Neural progenitor cell (in vitro differentiated cells): ENCODE results near the gene TBCCD1. TPM values are rescaled to one million over a fixed set of nuclear protein-coding genes. Genes with fewer than 3 reads are reported as not detected.

Experiments
- DNase-seq: peaks from one replicate; pipeline ENCODE4 v3.0.0-alpha.2; 2016; ENCODE audit warnings: low spot score
- H2AFZ ChIP-seq: fragments of 200-600 bp; sonication (generic); replicated peaks from 2 replicates; pipeline ENCODE4 v1.6.1; 2016; ENCODE audit warnings: antibody characterized with exemption
- H3F3A ChIP-seq: fragments of 200-600 bp; sonication (generic); 2 replicates; pipeline ENCODE4 v1.6.1; 2016; ENCODE audit warnings: antibody characterized with exemption, low read depth
- H3K27ac ChIP-seq: fragments of 200-600 bp; sonication (generic); 2 replicates; pipeline ENCODE4 v1.5.1; 2016; ENCODE audit warnings: mild to moderate bottlenecking
- H3K27me3 ChIP-seq: fragments of 200-600 bp; sonication (generic); 2 replicates; pipeline ENCODE4 v1.6.1; 2016; ENCODE audit warnings: mild to moderate bottlenecking, moderate library complexity
- H3K36me3 ChIP-seq: fragments of 200-600 bp; sonication (generic); 2 replicates; pipeline ENCODE4 v1.5.1; 2016
- H3K4me1 ChIP-seq: fragments of 200-600 bp; sonication (generic); 2 replicates; pipeline ENCODE4 v1.6.1; 2016; ENCODE audit warnings: mixed run types
- H3K4me2 ChIP-seq: fragments of 200-600 bp; sonication (generic); 2 replicates; pipeline ENCODE4 v1.6.1; 2016
- H3K4me3 ChIP-seq: fragments of 200-600 bp; sonication (generic); 2 replicates; pipeline ENCODE4 v1.5.1; 2016
- H3K79me2 ChIP-seq: fragments of 200-600 bp; sonication (generic); 2 replicates; pipeline ENCODE4 v1.6.1; 2016; ENCODE audit warnings: low read depth
- H3K9ac ChIP-seq: fragments of 200-600 bp; sonication (generic); 2 replicates; pipeline ENCODE4 v1.6.1; 2016
- H3K9me3 ChIP-seq: fragments of 200-600 bp; sonication (generic); 2 replicates; pipeline ENCODE4 v1.5.1; 2016; ENCODE audit warnings: low read depth
- H4K20me1 ChIP-seq: fragments of 200-600 bp; sonication (generic); 2 replicates; pipeline ENCODE4 v1.6.1; 2016; ENCODE audit warnings: low read depth
- H3K27ac Mint-ChIP-seq: 3 replicates; pipeline ENCODE4 v1.8.0; 2021; ENCODE audit warnings: mixed read lengths
- H3K27me3 Mint-ChIP-seq: 2 replicates; pipeline ENCODE4 v1.8.0; 2022; ENCODE audit warnings: low read depth, mild to moderate bottlenecking, inconsistent platforms, moderate library complexity, mixed read lengths; ENCODE audit not compliant: insufficient read depth
- H3K36me3 Mint-ChIP-seq: 3 replicates; pipeline ENCODE4 v1.8.0; 2021; ENCODE audit warnings: mixed read lengths
- H3K4me1 Mint-ChIP-seq: 3 replicates; pipeline ENCODE4 v1.8.0; 2021; ENCODE audit warnings: mixed read lengths
- H3K4me3 Mint-ChIP-seq: 3 replicates; pipeline ENCODE4 v1.8.0; 2021; ENCODE audit warnings: mild to moderate bottlenecking, moderate library complexity, mixed read lengths
- H3K9me3 Mint-ChIP-seq: 3 replicates; pipeline ENCODE4 v1.8.0; 2020; ENCODE audit warnings: mixed read lengths
- EZH2 ChIP-seq: fragments of 200-600 bp; sonication (generic); IDR thresholded peaks from 2 replicates; pipeline ENCODE4 v1.6.1; 2017; ENCODE audit warnings: antibody characterized with exemption, mild to moderate bottlenecking, moderate library complexity
- EZH2phosphoT487 ChIP-seq: fragments of 200-600 bp; sonication (generic); IDR thresholded peaks from 2 replicates; pipeline ENCODE4 v1.6.1; 2017; ENCODE audit warnings: antibody characterized with exemption
- total RNA-seq: library from RNA; depleted of rRNA; stranded (reverse); fragments of >200 nt; gene quantifications from 2 replicates; pipeline ENCODE4 v1.2.3, GENCODE V29; 2015; ENCODE audit warnings: low replicate concordance
- TF ChIP-seq, protein P1 (sequence below): fragments of 200-600 bp; sonication (generic); IDR thresholded peaks from 2 replicates; pipeline ENCODE4 v1.5.1; 2017; ENCODE audit warnings: antibody characterized with exemption, mild to moderate bottlenecking

TBCCD1 gene
- total RNA-seq, 1 donor from 2014 or later = 21.1 TPM

DNA sequence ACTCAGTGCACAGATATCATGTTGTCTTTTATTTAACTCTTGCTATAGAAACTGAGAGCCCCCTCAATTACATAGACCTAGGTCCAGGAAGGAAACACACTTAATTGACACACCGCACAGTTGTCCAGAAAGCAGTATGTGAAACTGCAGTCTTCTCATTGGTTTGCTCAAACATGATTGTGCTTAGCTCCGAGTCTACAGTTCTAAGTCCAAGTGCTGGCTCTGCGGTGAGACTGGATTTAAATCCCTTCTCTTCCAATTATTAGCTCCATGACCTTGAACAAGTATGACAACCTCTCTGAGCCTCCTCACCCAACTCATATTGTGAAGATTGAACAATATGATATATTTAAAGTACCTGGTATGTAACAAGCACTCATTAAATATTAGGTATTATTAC lies 26.7 kb upstream of the TBCCD1 start:
- no peaks in the 10 kb centered on the region for H3K36me3 Mint-ChIP-seq
- H3K9ac ChIP-seq = no peak overlapping the region
- H3K27me3 ChIP-seq = peaks cover 3% of the 10 kb centered on the region
- H3F3A ChIP-seq = no peaks in the 10 kb centered on the region
- no peak overlapping the region for H3K4me3 ChIP-seq
- H3K27ac ChIP-seq = no peak overlapping the region
- H3K27ac Mint-ChIP-seq = no peak overlapping the region
- H3K36me3 ChIP-seq = no peaks in the 10 kb centered on the region
- no peaks in the 10 kb centered on the region for H3K9me3 ChIP-seq
- DNase-seq = no peak
- no peaks in the 10 kb centered on the region for H4K20me1 ChIP-seq
- H3K4me3 Mint-ChIP-seq = no peak overlapping the region
- H3K27me3 Mint-ChIP-seq = no peaks in the 10 kb centered on the region
- no peaks in the 10 kb centered on the region for H3K9me3 Mint-ChIP-seq
- H2AFZ ChIP-seq = no peak overlapping the region
- H3K4me2 ChIP-seq = no peak overlapping the region
- H3K4me1 Mint-ChIP-seq = peaks cover 5% of the 10 kb centered on the region
- TF ChIP-seq, protein P1, sequence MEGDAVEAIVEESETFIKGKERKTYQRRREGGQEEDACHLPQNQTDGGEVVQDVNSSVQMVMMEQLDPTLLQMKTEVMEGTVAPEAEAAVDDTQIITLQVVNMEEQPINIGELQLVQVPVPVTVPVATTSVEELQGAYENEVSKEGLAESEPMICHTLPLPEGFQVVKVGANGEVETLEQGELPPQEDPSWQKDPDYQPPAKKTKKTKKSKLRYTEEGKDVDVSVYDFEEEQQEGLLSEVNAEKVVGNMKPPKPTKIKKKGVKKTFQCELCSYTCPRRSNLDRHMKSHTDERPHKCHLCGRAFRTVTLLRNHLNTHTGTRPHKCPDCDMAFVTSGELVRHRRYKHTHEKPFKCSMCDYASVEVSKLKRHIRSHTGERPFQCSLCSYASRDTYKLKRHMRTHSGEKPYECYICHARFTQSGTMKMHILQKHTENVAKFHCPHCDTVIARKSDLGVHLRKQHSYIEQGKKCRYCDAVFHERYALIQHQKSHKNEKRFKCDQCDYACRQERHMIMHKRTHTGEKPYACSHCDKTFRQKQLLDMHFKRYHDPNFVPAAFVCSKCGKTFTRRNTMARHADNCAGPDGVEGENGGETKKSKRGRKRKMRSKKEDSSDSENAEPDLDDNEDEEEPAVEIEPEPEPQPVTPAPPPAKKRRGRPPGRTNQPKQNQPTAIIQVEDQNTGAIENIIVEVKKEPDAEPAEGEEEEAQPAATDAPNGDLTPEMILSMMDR = no peak
- TF ChIP-seq EZH2phosphoT487 (no peak), EZH2 (no peak)
- no peaks in the 10 kb centered on the region for H3K79me2 ChIP-seq
- H3K4me1 ChIP-seq = no peaks in the 10 kb centered on the region

- Histone ChIP-seq H3K27ac (no peak overlapping the region), H3K4me1 (no peaks in the 10 kb centered on the region), H2AFZ (no peak overlapping the region), H3K9me3 (no peaks in the 10 kb centered on the region), H4K20me1 (no peaks in the 10 kb centered on the region), H3K4me3 (no peak overlapping the region), H3K4me2 (no peak overlapping the region), H3K27me3 (peaks cover 3% of the 10 kb centered on the region), H3K79me2 (no peaks in the 10 kb centered on the region), H3F3A (no peaks in the 10 kb centered on the region), H3K9ac (no peak overlapping the region), H3K36me3 (no peaks in the 10 kb centered on the region)
- TF ChIP-seq EZH2 = no peak
- TF ChIP-seq, protein P1 = no peak
- no peak for TF ChIP-seq EZH2phosphoT487
- no peak overlapping the region for H3K27ac Mint-ChIP-seq
- no peak for DNase-seq
- H3K27me3 Mint-ChIP-seq = no peaks in the 10 kb centered on the region
- H3K9me3 Mint-ChIP-seq = no peaks in the 10 kb centered on the region
- H3K4me1 Mint-ChIP-seq = peaks cover 5% of the 10 kb centered on the region
- no peaks in the 10 kb centered on the region for H3K36me3 Mint-ChIP-seq
- H3K4me3 Mint-ChIP-seq = no peak overlapping the region
Observed at GRCh38 chr3:186592682-186593081, 25.5 kb upstream of the TBCCD1 start.

GRCh38 chr3:186590580-186591295 lies 23.6 kb upstream of the TBCCD1 start:
- no peaks in the 10 kb centered on the region for H3K36me3 Mint-ChIP-seq
- H3K27ac Mint-ChIP-seq = no peak overlapping the region
- no peak for DNase-seq
- Histone ChIP-seq H4K20me1 (no peaks in the 10 kb centered on the region), H3F3A (no peaks in the 10 kb centered on the region), H3K79me2 (no peaks in the 10 kb centered on the region), H2AFZ (no peak overlapping the region), H3K36me3 (no peaks in the 10 kb centered on the region), H3K4me1 (no peaks in the 10 kb centered on the region), H3K4me2 (no peak overlapping the region), H3K27me3 (no peaks in the 10 kb centered on the region), H3K9me3 (no peaks in the 10 kb centered on the region), H3K9ac (no peak overlapping the region), H3K27ac (no peak overlapping the region), H3K4me3 (no peak overlapping the region)
- TF ChIP-seq EZH2phosphoT487 = no peak
- TF ChIP-seq EZH2 = no peak
- TF ChIP-seq, protein P1 = no peak
- H3K27me3 Mint-ChIP-seq = no peaks in the 10 kb centered on the region
- H3K4me3 Mint-ChIP-seq = no peak overlapping the region
- no peaks in the 10 kb centered on the region for H3K4me1 Mint-ChIP-seq
- no peaks in the 10 kb centered on the region for H3K9me3 Mint-ChIP-seq
